ENCODE results near the gene PPIP5K2.
"Not testable (repeated sequence)": the region's sequence is repeated elsewhere in the genome, so short reads cannot be mapped to it uniquely, and the experiment has no call there.

The PPIP5K2 gene

DNA sequence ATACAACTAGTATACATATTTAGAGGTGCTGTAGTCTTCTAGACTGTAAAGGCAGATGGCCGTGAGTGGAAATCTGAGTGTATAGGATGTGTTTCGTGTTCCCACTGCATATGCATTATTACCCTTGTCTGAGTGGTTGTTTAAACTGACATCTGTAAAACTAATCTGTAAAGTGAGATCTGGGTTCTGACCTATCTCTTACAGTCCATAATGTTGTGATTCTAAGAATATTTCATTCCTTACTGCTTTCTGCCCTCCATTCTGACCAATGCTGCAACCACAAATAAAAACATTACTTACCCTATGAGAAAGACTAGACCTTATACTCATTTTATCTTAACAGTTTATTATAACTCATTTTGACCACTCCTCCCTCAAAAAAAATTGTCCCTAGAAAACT is 90.9 kb downstream of the PPIP5K2 start:
- no peak for DNase-seq

- DNase-seq, result no peak
Observed at GRCh38 chr5:103211576-103212561, 91.8 kb downstream of the PPIP5K2 start.

DNA sequence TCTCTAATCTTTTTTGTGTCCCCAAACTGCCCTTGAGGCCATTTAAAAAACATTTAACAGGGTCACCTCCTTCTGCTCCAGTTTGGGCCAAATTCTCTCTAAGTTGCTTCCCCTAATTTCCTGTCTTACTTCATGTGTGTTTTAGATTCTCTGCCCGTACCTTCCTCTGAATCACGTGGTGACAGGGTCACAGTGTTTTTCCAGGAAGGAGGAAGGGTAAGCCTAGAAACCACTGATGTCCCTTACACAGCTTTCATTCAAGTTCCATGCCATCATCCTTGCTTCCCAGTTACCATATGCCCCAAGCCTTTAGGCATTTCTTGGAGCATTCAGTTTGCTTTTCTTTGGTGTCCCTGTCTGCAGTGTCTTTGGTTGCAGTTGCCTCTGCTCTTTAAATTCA is 96.0 kb downstream of the PPIP5K2 start:
- DNase-seq, result no peak

DNA sequence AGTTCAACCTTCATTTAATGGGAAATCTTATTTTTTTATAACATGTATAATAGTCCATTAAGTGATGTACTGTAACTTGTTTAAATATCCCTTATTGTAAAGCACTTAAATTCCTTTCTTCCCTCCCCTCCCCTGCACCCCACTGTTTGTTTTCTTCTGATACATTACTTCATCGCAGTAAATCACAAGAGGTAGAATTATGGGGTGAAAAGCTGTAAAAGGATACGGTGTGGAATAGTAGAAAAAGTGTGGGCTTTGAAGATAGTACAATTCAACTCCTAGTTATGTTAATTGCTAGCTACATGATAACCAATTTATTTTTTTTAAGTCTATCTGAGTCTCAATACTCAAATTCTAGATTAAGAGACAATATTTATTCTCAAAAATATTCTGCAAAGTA is 96.6 kb downstream of the PPIP5K2 start:
- no peak for DNase-seq

- DNase-seq, result no peak
Observed at GRCh38 chr5:103217101-103217500, 97.0 kb downstream of the PPIP5K2 start.

DNA sequence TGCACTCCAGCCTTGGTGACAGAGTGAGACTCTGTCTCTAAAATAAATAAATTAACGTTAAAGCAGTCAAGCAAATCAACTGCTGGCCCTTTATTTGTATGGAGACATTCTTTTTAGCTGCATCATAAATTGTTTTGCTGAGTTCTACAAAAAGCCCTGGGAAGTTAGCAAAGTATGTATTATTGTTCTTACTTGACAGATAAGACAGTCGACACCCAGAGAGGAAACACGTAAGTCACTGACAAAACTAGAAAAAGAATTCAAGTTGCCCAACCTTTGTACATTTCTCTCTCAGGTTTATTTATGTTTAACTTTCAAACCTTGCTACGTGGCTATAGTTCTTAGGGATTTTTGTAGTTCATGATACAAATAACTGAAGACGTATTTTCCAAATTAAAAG is 98.1 kb downstream of the PPIP5K2 start:
- no peak for DNase-seq

- DNase-seq, result not testable (repeated sequence)
Observed at GRCh38 chr5:103219074-103219473, 99.0 kb downstream of the PPIP5K2 start.

DNA sequence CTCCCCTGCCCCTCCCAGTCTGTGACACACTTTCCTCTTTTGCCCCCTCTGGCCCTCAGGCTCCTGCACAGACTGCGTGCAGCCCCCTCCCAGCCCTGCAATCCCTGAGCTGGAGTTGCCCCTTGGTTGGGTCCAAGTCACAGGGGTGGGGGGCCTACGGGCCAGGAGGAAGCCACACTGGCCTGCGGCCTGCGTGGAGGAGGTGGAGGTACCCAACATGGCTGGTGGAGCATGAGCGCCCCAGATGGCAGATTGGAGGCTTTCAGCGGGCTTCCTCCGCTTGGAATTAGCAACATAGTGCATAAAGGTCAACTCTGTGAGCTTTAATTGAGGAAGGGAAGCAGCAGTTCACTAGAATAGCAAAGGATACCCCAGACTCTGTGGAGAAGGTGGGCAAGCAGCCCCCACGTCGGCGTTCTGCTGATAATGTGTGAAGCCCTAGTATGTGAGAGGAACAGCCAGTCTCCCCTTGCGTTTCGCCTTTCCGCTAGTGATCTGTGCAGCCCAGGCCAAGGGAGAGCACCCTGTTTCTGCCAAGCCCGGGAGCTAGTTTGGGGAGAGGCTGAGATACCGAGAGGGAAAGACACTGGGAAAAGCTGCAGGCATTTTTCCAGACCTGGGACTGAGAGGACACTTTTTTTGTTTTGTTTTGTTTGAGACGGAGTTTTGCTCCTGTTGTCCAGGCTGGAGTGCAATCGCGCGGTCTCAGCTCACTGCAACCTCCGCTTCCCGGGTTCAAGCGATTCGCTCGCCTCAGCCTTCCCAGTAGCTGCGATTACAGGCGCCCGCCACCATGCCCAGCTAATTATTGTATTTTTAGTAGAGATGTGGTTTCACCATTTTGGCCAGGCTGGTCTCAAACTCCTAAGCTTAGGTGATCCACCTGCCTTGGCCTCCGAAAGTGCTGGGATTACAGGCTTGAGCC is 103.2 kb downstream of the PPIP5K2 start:
- DNase-seq, result no peak

DNA sequence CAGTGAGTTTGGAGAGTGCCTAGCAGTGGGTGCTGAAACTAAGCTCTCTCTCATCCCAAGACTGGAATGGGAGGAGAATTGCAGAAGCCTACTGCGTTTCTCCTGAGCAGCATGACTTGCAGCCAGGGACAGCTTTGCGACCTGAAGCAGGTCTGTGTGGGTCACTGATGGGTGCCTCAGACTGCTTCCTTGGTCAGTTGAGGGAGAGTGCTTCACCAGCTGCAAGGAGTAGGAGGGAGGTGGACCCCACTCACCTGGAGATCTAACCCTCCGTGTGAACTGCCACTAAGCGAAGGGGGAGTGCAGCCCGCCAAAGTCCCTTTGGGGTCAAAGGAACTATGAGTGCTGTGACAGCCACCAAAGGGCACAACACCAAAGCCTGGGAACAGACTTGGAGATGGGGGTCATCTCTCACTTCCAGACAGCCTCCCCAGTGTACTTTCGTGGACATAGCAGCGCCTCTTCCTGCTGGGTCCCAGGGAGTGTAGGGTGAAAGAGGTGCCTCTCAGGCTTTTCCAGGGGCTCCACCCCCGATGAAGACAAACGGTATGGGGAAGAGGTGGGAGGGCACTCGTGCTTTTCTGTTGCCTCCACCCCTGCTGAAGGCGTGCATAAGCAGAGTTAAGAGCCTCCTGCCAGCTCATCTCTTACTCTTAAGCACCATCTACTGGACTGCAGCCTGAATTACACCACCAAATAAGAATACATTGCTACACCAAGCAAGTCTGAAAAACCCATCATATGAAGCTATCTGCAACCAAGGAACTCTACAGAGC is 104.2 kb downstream of the PPIP5K2 start:
- DNase-seq, result peak; percentile 36

- DNase-seq, result no peak
Observed at GRCh38 chr5:103224894-103225246, 104.8 kb downstream of the PPIP5K2 start.

GRCh38 chr5:103228061-103228460 is 108.0 kb downstream of the PPIP5K2 start:
- no peak for DNase-seq

DNA sequence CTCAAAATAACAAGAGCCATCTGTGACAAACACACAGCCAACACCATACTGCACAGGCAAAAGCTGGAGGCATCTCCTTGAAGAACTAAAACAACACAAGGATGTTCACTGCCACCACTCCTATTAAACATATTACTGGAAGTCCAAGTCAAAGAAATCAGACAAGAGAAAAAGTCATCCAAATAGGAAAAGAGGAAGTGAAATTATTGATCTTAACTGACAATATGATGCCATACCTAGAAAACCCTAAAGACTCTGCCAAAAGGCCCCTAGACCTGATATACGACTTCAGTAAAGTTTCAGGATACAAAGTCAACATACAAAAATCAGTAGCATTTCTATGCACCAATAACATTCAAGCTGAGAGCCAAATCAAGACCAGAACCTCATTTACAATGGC is 108.5 kb downstream of the PPIP5K2 start:
- no peak for DNase-seq

GRCh38 chr5:103232393-103232999 is 112.4 kb downstream of the PPIP5K2 start:
- DNase-seq, result peak; percentile 5

- no peak for DNase-seq
Observed at GRCh38 chr5:103234239-103234975, 114.3 kb downstream of the PPIP5K2 start.

DNA sequence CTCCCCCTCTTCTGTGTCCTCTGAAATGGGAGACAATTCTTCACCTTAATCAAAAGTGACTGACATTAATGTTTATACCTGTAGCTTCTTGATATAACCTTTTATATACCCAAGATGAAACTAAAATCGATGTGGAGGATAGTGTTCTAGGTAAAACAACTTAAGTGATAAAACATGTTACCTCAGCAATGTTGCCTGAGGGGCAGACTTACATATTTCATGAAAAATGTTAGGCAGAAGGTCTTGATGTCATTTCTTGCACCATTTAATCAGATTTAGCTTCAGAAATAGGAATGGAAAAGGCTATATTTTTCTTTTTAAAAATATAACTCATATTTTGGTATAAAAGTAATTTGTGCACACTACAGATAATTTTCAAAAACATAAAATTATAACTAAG is 115.8 kb downstream of the PPIP5K2 start:
- DNase-seq, result no peak

DNA sequence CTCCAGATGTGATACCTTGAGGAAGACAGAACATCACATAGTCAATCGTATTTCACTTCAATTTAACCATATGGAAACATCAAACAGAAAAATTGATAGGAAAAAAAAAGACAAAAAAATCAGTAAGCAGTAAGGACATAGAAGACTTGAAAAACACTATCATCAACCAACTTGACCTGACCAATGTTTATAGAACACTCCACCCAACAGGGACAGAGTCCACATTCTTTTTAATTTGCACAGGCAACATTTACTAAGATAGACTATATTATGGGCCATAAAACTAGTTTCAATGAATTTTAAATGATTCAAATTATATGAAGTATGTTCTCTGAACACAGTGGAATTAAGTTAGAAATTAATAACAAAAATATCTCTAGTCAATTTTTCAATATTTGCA is 117.7 kb downstream of the PPIP5K2 start:
- DNase-seq, result no peak

DNA sequence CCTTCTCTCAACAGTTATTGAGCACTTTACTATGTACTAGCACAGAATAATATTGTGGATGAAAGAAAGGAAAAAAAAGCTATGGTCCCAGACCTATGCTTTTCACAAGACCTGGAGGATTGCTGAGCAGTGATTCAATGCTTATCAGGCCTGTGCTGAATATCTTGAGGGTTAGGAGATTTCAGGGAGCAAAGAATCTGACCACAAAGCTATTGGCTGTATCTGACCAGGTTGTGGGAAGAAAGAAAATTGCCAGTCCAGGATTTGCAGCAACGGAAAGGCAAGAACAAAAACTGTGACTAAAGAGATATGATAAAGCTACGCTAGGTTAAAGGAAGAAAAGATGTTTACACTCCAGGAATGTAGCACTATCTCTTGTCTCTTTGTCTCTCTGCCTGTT is 123.6 kb downstream of the PPIP5K2 start:
- no peak for DNase-seq

GRCh38 chr5:103244398-103244797 is 124.3 kb downstream of the PPIP5K2 start:
- DNase-seq, result no peak

GRCh38 chr5:103245761-103246160 is 125.7 kb downstream of the PPIP5K2 start:
- no peak for DNase-seq

DNA sequence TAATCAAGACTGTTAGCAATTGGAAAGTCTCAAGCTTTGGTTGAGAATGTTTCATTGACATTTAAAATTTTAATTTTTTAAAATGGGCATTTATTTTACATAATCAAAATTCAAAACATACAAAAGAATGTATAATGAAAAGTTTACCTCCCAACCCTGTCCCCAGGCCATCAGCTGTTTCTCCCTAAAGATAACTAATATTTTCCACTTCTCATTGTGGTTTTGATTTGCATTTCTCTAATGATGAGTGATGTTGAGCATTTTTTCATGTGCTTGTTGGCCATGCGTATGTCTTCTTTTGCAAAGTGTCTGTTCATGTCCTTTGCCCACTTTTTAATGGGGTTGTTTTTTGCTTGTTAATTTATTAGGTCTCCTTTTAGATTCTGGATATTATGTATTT is 127.0 kb downstream of the PPIP5K2 start:
- DNase-seq, result no peak

DNA sequence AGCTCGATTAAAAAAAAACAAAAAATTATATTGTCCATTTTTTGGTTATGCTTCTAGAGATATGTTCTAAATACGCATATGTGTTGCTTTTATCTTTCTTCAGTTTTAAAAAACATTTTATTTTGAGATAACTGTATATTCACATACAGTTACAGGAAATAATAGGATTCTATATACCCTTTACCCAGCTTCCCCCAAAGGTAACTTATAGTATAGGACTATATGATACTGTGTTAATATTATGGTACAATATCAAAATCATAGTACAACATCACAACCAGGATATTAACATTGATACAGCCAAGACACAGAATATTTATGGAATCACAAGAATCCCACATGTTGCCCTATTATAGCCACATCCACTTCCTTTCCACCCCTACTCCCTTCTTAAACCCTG is 129.0 kb downstream of the PPIP5K2 start:
- DNase-seq, result no peak

DNA sequence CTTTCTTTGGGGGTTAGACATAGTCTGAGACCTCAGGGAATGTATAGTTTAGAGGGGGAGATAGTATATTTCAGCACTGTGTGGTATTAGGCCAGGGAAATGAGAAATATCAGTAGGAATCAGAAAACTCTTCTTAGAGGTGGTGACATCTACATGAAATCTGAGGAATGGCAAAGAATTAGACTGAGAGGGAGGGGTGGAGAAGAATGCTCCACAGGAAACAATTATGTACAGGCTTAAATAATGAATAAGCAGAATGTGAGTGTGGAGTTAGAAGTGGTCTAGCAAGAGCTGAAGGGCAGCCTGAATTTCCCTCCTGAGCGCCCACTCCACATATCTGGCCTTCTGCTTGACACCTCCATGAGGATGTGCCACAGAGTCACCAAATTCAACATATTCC is 134.8 kb downstream of the PPIP5K2 start:
- no peak for DNase-seq

All from NCI-H1105 (cell line).